ENCODE data around the gene RPS5.
"Not testable (repeated sequence)": the region's sequence is repeated elsewhere in the genome, so short reads cannot be mapped to it uniquely, and the experiment has no call there.

The RPS5 gene

DNA sequence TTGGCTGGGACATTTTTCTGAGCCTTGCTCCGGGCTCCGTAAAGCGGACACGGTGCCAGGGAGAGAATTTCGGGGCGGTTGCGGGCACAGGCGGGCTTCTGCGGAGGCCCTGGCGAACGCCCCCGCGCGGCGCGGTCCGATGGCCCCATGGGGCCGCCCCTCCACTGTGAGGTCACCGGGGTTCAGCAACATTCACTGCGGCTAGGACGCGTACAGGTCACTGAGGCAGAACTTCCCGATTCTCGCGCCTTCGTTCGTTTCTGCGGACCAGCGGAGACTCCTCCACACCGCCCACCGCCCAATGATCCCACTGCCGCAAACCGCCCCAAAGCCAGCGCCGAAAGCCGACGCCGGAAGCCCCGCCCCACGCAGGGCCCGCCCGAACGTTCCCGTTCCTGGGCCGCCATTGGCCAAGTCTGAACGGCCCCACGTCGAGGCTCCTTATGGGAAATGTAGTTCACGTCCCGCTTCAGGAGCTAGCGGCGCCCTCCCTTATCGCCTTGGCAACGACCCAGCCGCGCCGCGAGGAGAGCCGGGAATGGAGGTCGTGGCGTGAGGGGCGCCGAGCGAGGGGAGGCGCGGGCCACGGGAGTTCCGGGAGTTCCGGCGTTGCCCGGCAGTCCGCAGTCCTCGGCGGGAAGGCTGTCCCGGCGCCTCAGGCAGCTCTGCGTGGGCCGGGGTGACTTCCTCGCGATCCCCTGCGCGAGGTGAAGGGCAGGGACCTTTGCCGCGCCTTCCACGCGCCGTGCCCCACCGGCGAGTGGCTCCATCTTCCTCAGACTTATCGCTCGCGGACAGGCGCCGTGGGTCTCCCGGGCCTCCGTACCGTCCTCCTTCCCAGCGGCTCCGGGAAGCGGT is 21.3 kb downstream of the RPS5 start, which contains the start of gene ZNF584:
Gene ZNF584 (plus strand): TSS at position 498 of the 858 bp plus-strand sequence. CDS start 499 bp downstream, outside the sequence.
- DNase-seq = peak; percentile 91

DNA sequence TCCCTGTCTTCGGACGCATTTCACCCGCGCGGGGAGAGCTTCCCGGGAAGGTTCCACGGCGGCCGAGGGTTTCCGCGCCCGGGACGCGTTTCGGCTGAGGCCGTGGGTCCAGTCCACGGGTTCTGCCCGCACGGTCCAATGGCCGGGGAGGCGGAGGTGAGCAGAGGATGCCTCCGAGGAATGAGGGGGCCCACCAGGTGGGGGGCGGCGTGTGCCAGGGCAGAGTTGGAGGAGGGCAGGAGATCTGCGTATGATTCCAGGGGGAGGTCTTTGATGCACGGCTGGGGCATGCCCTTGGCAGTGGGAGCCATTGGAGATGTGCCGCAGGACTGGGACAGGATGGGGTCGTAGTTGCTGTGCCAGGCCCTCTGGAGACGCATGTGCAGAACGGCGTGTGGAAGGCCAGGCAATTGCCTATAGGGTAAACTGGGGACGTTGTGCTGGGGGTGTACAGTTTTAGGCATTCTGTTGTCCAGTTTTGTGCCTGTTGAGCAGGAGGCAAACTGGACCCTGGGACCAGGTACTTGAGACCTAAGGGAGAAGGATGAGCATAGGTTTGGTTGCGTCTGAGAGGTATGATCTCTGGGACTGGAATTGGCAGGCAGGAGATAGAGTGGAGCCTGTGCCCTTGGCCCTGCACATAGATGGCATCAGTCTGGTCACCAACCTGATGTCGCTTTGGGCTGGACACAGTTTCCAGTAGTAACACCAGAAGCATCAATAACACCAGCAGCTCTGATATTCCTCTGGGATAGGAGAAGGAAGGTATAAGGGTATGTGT is 22.1 kb downstream of the RPS5 start:
- DNase-seq = peak; percentile 11

GRCh38 chr19:58416604-58417003 is 29.5 kb downstream of the RPS5 start:
- DNase-seq = no peak

GRCh38 chr19:58417071-58417470 is 30.0 kb downstream of the RPS5 start:
- no peak for DNase-seq

DNA sequence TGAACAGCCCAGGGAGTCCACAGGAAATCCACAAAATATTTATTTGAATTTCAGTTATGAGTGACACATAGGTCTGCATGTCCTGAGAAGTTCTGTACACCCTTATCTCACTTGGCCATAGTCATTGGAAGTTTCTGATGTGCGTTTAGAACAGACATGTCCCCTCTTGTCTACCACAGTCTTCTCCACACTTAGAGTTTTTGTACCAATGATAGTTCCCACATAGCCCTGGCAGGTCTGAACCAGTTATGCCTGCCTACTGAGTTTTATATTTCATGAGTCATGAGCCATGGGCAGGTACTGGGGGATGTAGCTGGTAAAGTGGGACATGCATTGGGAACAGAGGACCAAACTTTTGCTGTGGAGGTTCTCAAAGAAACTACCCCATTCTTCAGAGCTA is 41.5 kb downstream of the RPS5 start:
- no peak for DNase-seq

- no peak for DNase-seq
Measured at GRCh38 chr19:58429745-58430144, 42.7 kb downstream of the RPS5 start.

DNA sequence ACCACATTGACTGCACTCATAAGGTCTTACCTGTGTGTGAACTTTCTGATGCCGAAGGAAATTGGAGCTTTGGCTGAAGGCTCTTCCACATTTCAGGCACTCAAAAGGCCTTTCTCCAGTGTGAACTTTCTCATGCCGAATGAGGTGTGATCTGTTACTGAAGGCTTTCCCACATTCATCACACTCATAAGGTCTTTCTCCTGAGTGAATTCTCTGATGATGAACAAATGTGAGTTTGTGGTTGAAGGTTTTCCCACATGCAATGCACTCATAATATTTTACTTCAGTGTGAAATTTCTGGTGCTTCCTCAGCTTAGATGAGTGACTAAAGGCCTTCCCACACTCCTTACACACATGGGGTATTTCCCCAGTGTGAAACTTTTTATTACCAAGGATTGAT is 47.1 kb downstream of the RPS5 start:
- DNase-seq = no peak

- peak; percentile 69 for DNase-seq
Measured at GRCh38 chr19:58439576-58440554, 52.8 kb downstream of the RPS5 start, which contains the start of gene ZNF132. Gene ZNF132, minus strand, starts transcription at chr19:58440153. Its CDS starts 332 bp downstream, at chr19:58439821.

GRCh38 chr19:58440556-58440955 is 53.5 kb downstream of the RPS5 start:
- no peak for DNase-seq

DNA sequence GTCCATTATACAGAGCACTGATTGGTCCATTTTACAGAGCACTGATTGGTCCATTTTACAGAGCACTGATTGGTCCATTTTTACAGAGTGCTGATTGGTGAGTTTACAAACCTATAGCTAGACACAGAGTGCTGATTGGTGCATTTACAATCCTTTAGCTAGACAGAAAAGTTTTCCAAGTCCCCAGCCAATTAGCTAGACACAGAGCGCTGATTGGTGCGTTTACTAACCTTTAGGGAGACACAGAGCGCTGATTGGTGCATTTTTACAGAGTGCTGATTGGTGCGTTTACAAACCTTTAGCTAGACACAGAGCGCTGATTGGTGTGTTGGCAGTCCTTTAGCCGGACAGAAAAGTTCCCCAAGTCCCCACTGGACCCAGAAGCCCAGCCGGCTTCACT is 55.9 kb downstream of the RPS5 start:
- not testable (repeated sequence) for DNase-seq
